Lung (tissue), 12 donors: ENCODE data around the gene GPATCH8. TPM values are rescaled to one million over a fixed set of nuclear protein-coding genes. Genes with fewer than 3 reads are reported as not detected.

ENCODE experiments used
- ATAC-seq: fragments of 200-7000 bp; cut with Tn5 transposase; one replicate; pipeline ENCODE4 v1.9.1; 2020; ENCODE audit warnings: moderate number of reproducible peaks; ENCODE audit not compliant: insufficient read depth, low FRiP score
- DNase-seq, 3 donors: peaks; one replicate each; pipeline ENCODE4 v3.0.0-alpha.2; 2013 to 2017
- H3K27ac ChIP-seq, 2 donors: one replicate each; pipeline ENCODE4 v1.5.1; 2013; ENCODE audit warnings: mild to moderate bottlenecking in 2 of 2, moderate library complexity in 2 of 2, control low read depth in 1 of 2, inconsistent platforms in 1 of 2, low read depth in 1 of 2, low read length in 1 of 2
- H3K27me3 ChIP-seq, 3 donors: one replicate each; pipeline ENCODE4 v1.5.1; 2013; ENCODE audit warnings: low read length in 2 of 3; ENCODE audit not compliant: control insufficient read depth in 3 of 3, insufficient read depth in 3 of 3
- H3K36me3 ChIP-seq, 4 donors: one replicate each; pipeline ENCODE4 v1.5.1; 2013; ENCODE audit warnings: low read length in 4 of 4, mild to moderate bottlenecking in 1 of 4, moderate library complexity in 1 of 4; ENCODE audit not compliant: control insufficient read depth in 4 of 4, insufficient read depth in 4 of 4
- H3K4me1 ChIP-seq, 5 donors: one replicate each; pipeline ENCODE4 v1.5.1; 2013; ENCODE audit warnings: low read length in 5 of 5, mild to moderate bottlenecking in 2 of 5, moderate library complexity in 1 of 5; ENCODE audit not compliant: control insufficient read depth in 5 of 5, insufficient read depth in 5 of 5
- H3K4me3 ChIP-seq: one replicate; pipeline ENCODE4 v1.5.1; 2013; ENCODE audit warnings: mild to moderate bottlenecking, control low read depth, moderate library complexity
- H3K9ac ChIP-seq, 2 donors: one replicate each; pipeline ENCODE4 v1.5.1; 2013; ENCODE audit warnings: low read length in 2 of 2, control low read depth in 1 of 2; ENCODE audit not compliant: insufficient read depth in 1 of 2
- H3K9me3 ChIP-seq, 4 donors: one replicate each; pipeline ENCODE4 v1.5.1; 2013; ENCODE audit warnings: low read length in 3 of 4, mild to moderate bottlenecking in 1 of 4, moderate library complexity in 1 of 4; ENCODE audit not compliant: control insufficient read depth in 4 of 4, insufficient read depth in 3 of 4
- CTCF ChIP-seq: IDR thresholded peaks from 2 replicates; pipeline ENCODE4 v1.5.1; 2012; ENCODE audit warnings: mild to moderate bottlenecking; ENCODE audit errors: control extremely low read depth, extremely low read depth
- WGBS, 2 donors: extraction: QIAGEN DNeasy Blood & Tissue Kit; methylation state at CpG; one replicate each; pipeline ENCODE4 v1.1.7; 2013; 5-methylcytosine and 5-hydroxymethylcytosine counted together
- polyA plus RNA-seq, 2 donors: library from polyadenylated mRNA; stranded (reverse); fragments of 200-250 nt; gene quantifications; one replicate each; pipeline ENCODE4 v1.2.1, GENCODE V29; 2013
- total RNA-seq, 2 donors: library from RNA; depleted of rRNA in 1 of 2; stranded (reverse); fragments of >200 nt in 1 of 2; gene quantifications; one replicate each; pipeline ENCODE4 v1.2.1, GENCODE V29; 2014 to 2021
- donor health status: control.
- donor health status: control.
- donor health status: Bipolar disorder and iron deficiency.
- donor health status: healthy.
- donor health status: DM: yes; HTN: yes; CAD: no.

Gene GPATCH8
- total and polyA plus RNA-seq, 4 donors = 8.9 to 62.0 (median 23.8) TPM

- H3K4me3 ChIP-seq = no peak overlapping the region
- WGBS, 2 donors = 48 to 58% methylated on average over 10 to 11 of the region's 11 CpGs
- peaks cover 0 to 30% (median 9%) of the 10 kb centered on the region in 5 donors for H3K4me1 ChIP-seq
- DNase-seq (peak; percentile 57 to 70 (median 70)), ATAC-seq (no peak)
- peaks cover 0 to 3% (median 0%) of the 10 kb centered on the region in 4 donors for H3K36me3 ChIP-seq
- peaks cover 0 to 3% (median 0%) of the 10 kb centered on the region in 3 donors for H3K27me3 ChIP-seq
- H3K9me3 ChIP-seq = no peaks in the 10 kb centered on the region
- no peak overlapping the region for H3K27ac ChIP-seq
- H3K9ac ChIP-seq = peak overlapping the region in 1 of 2 donors; percentile 9
- TF ChIP-seq CTCF = no peak
These were observed 141.6 kb downstream of the GPATCH8 start for GRCh38 chr17:44361292-44362260.

- Histone ChIP-seq H3K4me1 (peaks cover 0 to 30% (median 9%) of the 10 kb centered on the region in 5 donors), H3K9ac (peak overlapping the region in 1 of 2 donors; percentile 9), H3K4me3 (no peak overlapping the region), H3K9me3 (no peaks in the 10 kb centered on the region), H3K27ac (no peak overlapping the region), H3K36me3 (peaks cover 0 to 3% (median 0%) of the 10 kb centered on the region in 4 donors), H3K27me3 (no peaks in the 10 kb centered on the region)
- ATAC-seq = no peak
- no peak for TF ChIP-seq CTCF
- peak; percentile 79 to 82 (median 80) for DNase-seq
- WGBS, 2 donors = 67 to 81% methylated on average over 5 of the region's 5 CpGs
These were observed 142.4 kb downstream of the GPATCH8 start for GRCh38 chr17:44360826-44361225.

GRCh38 chr17:44360144-44360533 is 143.1 kb downstream of the GPATCH8 start:
- DNase-seq (no peak), ATAC-seq (no peak)
- H3K36me3 ChIP-seq = peaks cover 0 to 3% (median 0%) of the 10 kb centered on the region in 4 donors
- no peak overlapping the region for H3K9ac ChIP-seq
- peaks cover 0 to 30% (median 9%) of the 10 kb centered on the region in 5 donors for H3K4me1 ChIP-seq
- 57 to 60% methylated on average over 6 of the region's 6 CpGs for WGBS, 2 donors
- H3K9me3 ChIP-seq = no peaks in the 10 kb centered on the region
- H3K27me3 ChIP-seq = no peaks in the 10 kb centered on the region
- TF ChIP-seq CTCF = no peak
- no peak overlapping the region for H3K27ac ChIP-seq
- no peak overlapping the region for H3K4me3 ChIP-seq
